ENCODE results near the gene DPYSL3.

Gene DPYSL3

GRCh38 chr5:147434049-147434448, 75.8 kb downstream of the DPYSL3 start:
- no peak overlapping the region for H3K18ac ChIP-seq (ENCODE audit: low read length)

GRCh38 chr5:147432323-147432722, 77.5 kb downstream of the DPYSL3 start:
- Histone ChIP-seq H3K23ac (ENCODE audit: low read length) (no peak overlapping the region), H3K18ac (ENCODE audit: low read length) (no peak overlapping the region), H3K9me3 (ENCODE audit: insufficient read depth, low read depth, low read length) (no peaks in the 10 kb centered on the region), H2AK5ac (ENCODE audit: low read length) (no peak overlapping the region), H3K4me3 (ENCODE audit: low read depth, low read length) (no peak overlapping the region), H2BK5ac (ENCODE audit: low read depth, low read length, poor library complexity) (peak overlapping the region; percentile 19), H3K14ac (ENCODE audit: low read length) (no peak overlapping the region), H3K4ac (ENCODE audit: low read depth, low read length) (no peak overlapping the region), H4K91ac (ENCODE audit: low read depth, low read length) (peak overlapping the region; percentile 33), H4K8ac (ENCODE audit: low read depth, low read length) (no peak overlapping the region), H4K12ac (ENCODE audit: low read depth, low read length) (no peak overlapping the region), H3K27me3 (ENCODE audit: insufficient read depth, low read length) (no peaks in the 10 kb centered on the region), H2BK12ac (ENCODE audit: low read length) (no peak overlapping the region), H3K79me1 (ENCODE audit: low read length) (peaks cover 12% of the 10 kb centered on the region), H2AFZ (ENCODE audit: insufficient read depth, low read length, poor library complexity) (no peak overlapping the region), H3K9ac (ENCODE audit: low read length) (no peak overlapping the region), H3K36me3 (ENCODE audit: control insufficient read depth in 1 of 2, insufficient read depth in 2 of 2, low read length in 2 of 2) (peaks cover 0 to 3% of the 10 kb centered on the region in 2 experiments), H3K79me2 (ENCODE audit: control insufficient read depth, insufficient read depth, low read length, poor library complexity) (no peaks in the 10 kb centered on the region), H3K4me2 (ENCODE audit: low read length) (no peak overlapping the region), H3K27ac (ENCODE audit: low read depth, low read length) (peak overlapping the region; percentile 94), H2BK120ac (ENCODE audit: insufficient read depth, low read length, poor library complexity) (no peak overlapping the region), H3K4me1 (ENCODE audit: control insufficient read depth in 1 of 2, insufficient read depth in 2 of 2, low read length in 2 of 2) (peaks cover 14 to 31% of the 10 kb centered on the region in 2 experiments)
- no CpG with 5 or more reads among the region's 4 CpGs for WGBS (ENCODE audit: extremely low coverage, insufficient coverage, insufficient read length)
- DNase-seq = no peak

More at GRCh38 chr5:147434049-147434448, 75.8 kb downstream of the DPYSL3 start:
- Histone ChIP-seq H3K27me3 (ENCODE audit: insufficient read depth, low read length) (no peaks in the 10 kb centered on the region), H2AFZ (ENCODE audit: insufficient read depth, low read length, poor library complexity) (no peak overlapping the region), H3K23ac (ENCODE audit: low read length) (no peak overlapping the region), H3K4me1 (ENCODE audit: control insufficient read depth in 1 of 2, insufficient read depth in 2 of 2, low read length in 2 of 2) (peaks cover 15 to 33% of the 10 kb centered on the region in 2 experiments), H4K8ac (ENCODE audit: low read depth, low read length) (no peak overlapping the region), H3K79me2 (ENCODE audit: control insufficient read depth, insufficient read depth, low read length, poor library complexity) (no peaks in the 10 kb centered on the region), H3K27ac (ENCODE audit: low read depth, low read length) (peak overlapping the region; percentile 52), H3K9ac (ENCODE audit: low read length) (no peak overlapping the region), H2BK5ac (ENCODE audit: low read depth, low read length, poor library complexity) (no peak overlapping the region), H3K4ac (ENCODE audit: low read depth, low read length) (no peak overlapping the region), H3K4me3 (ENCODE audit: low read depth, low read length) (no peak overlapping the region), H4K12ac (ENCODE audit: low read depth, low read length) (no peak overlapping the region), H4K91ac (ENCODE audit: low read depth, low read length) (no peak overlapping the region), H3K9me3 (ENCODE audit: insufficient read depth, low read depth, low read length) (no peaks in the 10 kb centered on the region), H3K36me3 (ENCODE audit: control insufficient read depth in 1 of 2, insufficient read depth in 2 of 2, low read length in 2 of 2) (peaks cover 0 to 2% of the 10 kb centered on the region in 2 experiments), H3K14ac (ENCODE audit: low read length) (no peak overlapping the region), H2BK12ac (ENCODE audit: low read length) (no peak overlapping the region), H3K4me2 (ENCODE audit: low read length) (no peak overlapping the region), H2AK5ac (ENCODE audit: low read length) (no peak overlapping the region), H2BK120ac (ENCODE audit: insufficient read depth, low read length, poor library complexity) (no peak overlapping the region), H3K79me1 (ENCODE audit: low read length) (peaks cover 12% of the 10 kb centered on the region)
- no peak for DNase-seq
- no CpG with 5 or more reads among the region's 3 CpGs for WGBS (ENCODE audit: extremely low coverage, insufficient coverage, insufficient read length)

GRCh38 chr5:147431586-147431985, 78.3 kb downstream of the DPYSL3 start:
- Histone ChIP-seq H4K8ac (ENCODE audit: low read depth, low read length) (peak overlapping the region; percentile 10), H3K79me1 (ENCODE audit: low read length) (peaks cover 12% of the 10 kb centered on the region), H3K4me1 (ENCODE audit: control insufficient read depth in 1 of 2, insufficient read depth in 2 of 2, low read length in 2 of 2) (peaks cover 13 to 24% of the 10 kb centered on the region in 2 experiments), H3K9ac (ENCODE audit: low read length) (no peak overlapping the region), H3K14ac (ENCODE audit: low read length) (no peak overlapping the region), H2BK120ac (ENCODE audit: insufficient read depth, low read length, poor library complexity) (peak overlapping the region; percentile 65), H2BK5ac (ENCODE audit: low read depth, low read length, poor library complexity) (peak overlapping the region; percentile 19), H3K27ac (ENCODE audit: low read depth, low read length) (peak overlapping the region; percentile 94), H2AK5ac (ENCODE audit: low read length) (no peak overlapping the region), H3K18ac (ENCODE audit: low read length) (peak overlapping the region; percentile 7), H3K79me2 (ENCODE audit: control insufficient read depth, insufficient read depth, low read length, poor library complexity) (no peaks in the 10 kb centered on the region), H3K4me3 (ENCODE audit: low read depth, low read length) (no peak overlapping the region), H3K4me2 (ENCODE audit: low read length) (peak overlapping the region; percentile 3), H3K23ac (ENCODE audit: low read length) (no peak overlapping the region), H3K27me3 (ENCODE audit: insufficient read depth, low read length) (no peaks in the 10 kb centered on the region), H3K9me3 (ENCODE audit: insufficient read depth, low read depth, low read length) (no peaks in the 10 kb centered on the region), H2BK12ac (ENCODE audit: low read length) (no peak overlapping the region), H3K4ac (ENCODE audit: low read depth, low read length) (no peak overlapping the region), H4K12ac (ENCODE audit: low read depth, low read length) (no peak overlapping the region), H2AFZ (ENCODE audit: insufficient read depth, low read length, poor library complexity) (no peak overlapping the region), H3K36me3 (ENCODE audit: control insufficient read depth in 1 of 2, insufficient read depth in 2 of 2, low read length in 2 of 2) (peaks cover 0 to 3% of the 10 kb centered on the region in 2 experiments), H4K91ac (ENCODE audit: low read depth, low read length) (peak overlapping the region; percentile 33)
- DNase-seq = no peak
- WGBS (ENCODE audit: extremely low coverage, insufficient coverage, insufficient read length) = no CpG with 5 or more reads among the region's 3 CpGs

- no peak overlapping the region for H4K8ac ChIP-seq (ENCODE audit: low read depth, low read length)
- peaks cover 13 to 21% of the 10 kb centered on the region in 2 experiments for H3K4me1 ChIP-seq (ENCODE audit: control insufficient read depth in 1 of 2, insufficient read depth in 2 of 2, low read length in 2 of 2)
- H4K91ac ChIP-seq (ENCODE audit: low read depth, low read length) = no peak overlapping the region
- no peak overlapping the region for H3K23ac ChIP-seq (ENCODE audit: low read length)
- H3K4me3 ChIP-seq (ENCODE audit: low read depth, low read length) = no peak overlapping the region
- H3K27me3 ChIP-seq (ENCODE audit: insufficient read depth, low read length) = no peaks in the 10 kb centered on the region
- H2AK5ac ChIP-seq (ENCODE audit: low read length) = no peak overlapping the region
- peaks cover 12% of the 10 kb centered on the region for H3K79me1 ChIP-seq (ENCODE audit: low read length)
- no peak overlapping the region for H2BK120ac ChIP-seq (ENCODE audit: insufficient read depth, low read length, poor library complexity)
- H2BK5ac ChIP-seq (ENCODE audit: low read depth, low read length, poor library complexity) = no peak overlapping the region
- no peak overlapping the region for H3K9ac ChIP-seq (ENCODE audit: low read length)
- no peaks in the 10 kb centered on the region for H3K79me2 ChIP-seq (ENCODE audit: control insufficient read depth, insufficient read depth, low read length, poor library complexity)
- H3K36me3 ChIP-seq (ENCODE audit: control insufficient read depth in 1 of 2, insufficient read depth in 2 of 2, low read length in 2 of 2) = peaks cover 0 to 3% of the 10 kb centered on the region in 2 experiments
- H2BK12ac ChIP-seq (ENCODE audit: low read length) = no peak overlapping the region
- peak overlapping the region; percentile 94 for H3K27ac ChIP-seq (ENCODE audit: low read depth, low read length)
- H3K4ac ChIP-seq (ENCODE audit: low read depth, low read length) = no peak overlapping the region
- H2AFZ ChIP-seq (ENCODE audit: insufficient read depth, low read length, poor library complexity) = no peak overlapping the region
- H4K12ac ChIP-seq (ENCODE audit: low read depth, low read length) = no peak overlapping the region
- no CpG with 5 or more reads among the region's 2 CpGs for WGBS (ENCODE audit: extremely low coverage, insufficient coverage, insufficient read length)
- H3K14ac ChIP-seq (ENCODE audit: low read length) = no peak overlapping the region
- H3K4me2 ChIP-seq (ENCODE audit: low read length) = no peak overlapping the region
- DNase-seq = no peak
- no peak overlapping the region for H3K18ac ChIP-seq (ENCODE audit: low read length)
- no peaks in the 10 kb centered on the region for H3K9me3 ChIP-seq (ENCODE audit: insufficient read depth, low read depth, low read length)
These were observed 79.2 kb downstream of the DPYSL3 start for GRCh38 chr5:147430628-147431027.

All from trophoblast cell (in vitro differentiated cells and primary cell).